ENCODE results near the gene HIPK2. TPM values are rescaled to one million over a fixed set of nuclear protein-coding genes. Genes with fewer than 3 reads are reported as not detected.

HIPK2 gene
- total RNA-seq, 1 experiment from 2014 or later, result 35.2 TPM

GRCh38 chr7:139586286-139586685, 191.5 kb downstream of the HIPK2 start:
- CTCF ChIA-PET, result no interaction called here
- intact Hi-C loops (cut with micrococcal nuclease; ENCODE audit: unreplicated experiment), result no loop called here
- POLR2A ChIA-PET (ENCODE audit: unreplicated experiment), result no interaction called here

DNA sequence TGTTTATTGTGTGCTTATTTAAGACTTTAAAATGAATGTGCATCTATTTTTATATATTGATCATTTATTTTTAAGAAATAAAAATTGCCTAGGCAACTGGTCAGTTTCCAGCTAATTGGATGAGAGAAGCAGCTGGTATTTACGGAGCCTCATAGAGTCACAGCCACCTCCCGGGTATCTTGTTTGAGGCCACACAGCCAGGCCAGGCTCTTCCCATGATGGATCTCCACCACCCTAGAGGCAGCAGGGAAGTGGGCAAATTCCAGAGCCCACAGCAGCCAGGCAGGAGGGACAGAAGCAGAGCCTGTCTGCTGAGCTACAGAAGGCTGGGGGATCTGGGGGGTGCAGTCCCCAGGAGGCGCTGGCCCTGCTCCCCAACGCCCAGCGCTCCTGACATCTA, 192.8 kb downstream of the HIPK2 start:
- no peaks in the 10 kb centered on the region for H3K9me2 ChIP-seq (ENCODE audit: insufficient read depth)
- CTCF ChIA-PET, result no interaction called here
- H3K4me3 ChIP-seq, result no peak overlapping the region
- no peak overlapping the region for H3K27ac ChIP-seq
- H3K27me3 ChIP-seq (ENCODE audit: insufficient read depth, low read depth), result no peaks in the 10 kb centered on the region
- no peaks in the 10 kb centered on the region for H3K4me1 ChIP-seq (replicated peaks; ENCODE audit: insufficient read depth)
- H3K36me3 ChIP-seq (ENCODE audit: low read depth), result no peaks in the 10 kb centered on the region
- POLR2A ChIA-PET (ENCODE audit: unreplicated experiment), result no interaction called here
- no peak overlapping the region for H2AFZ ChIP-seq
- H3F3A ChIP-seq (ENCODE audit: insufficient read depth, low read depth), result no peaks in the 10 kb centered on the region
- H4K20me1 ChIP-seq (ENCODE audit: insufficient read depth), result no peaks in the 10 kb centered on the region
- TF ChIP-seq EZH2 (IDR thresholded peaks at IDR 0.05; ENCODE audit: low read depth), result no peak
- TF ChIP-seq, protein P1, sequence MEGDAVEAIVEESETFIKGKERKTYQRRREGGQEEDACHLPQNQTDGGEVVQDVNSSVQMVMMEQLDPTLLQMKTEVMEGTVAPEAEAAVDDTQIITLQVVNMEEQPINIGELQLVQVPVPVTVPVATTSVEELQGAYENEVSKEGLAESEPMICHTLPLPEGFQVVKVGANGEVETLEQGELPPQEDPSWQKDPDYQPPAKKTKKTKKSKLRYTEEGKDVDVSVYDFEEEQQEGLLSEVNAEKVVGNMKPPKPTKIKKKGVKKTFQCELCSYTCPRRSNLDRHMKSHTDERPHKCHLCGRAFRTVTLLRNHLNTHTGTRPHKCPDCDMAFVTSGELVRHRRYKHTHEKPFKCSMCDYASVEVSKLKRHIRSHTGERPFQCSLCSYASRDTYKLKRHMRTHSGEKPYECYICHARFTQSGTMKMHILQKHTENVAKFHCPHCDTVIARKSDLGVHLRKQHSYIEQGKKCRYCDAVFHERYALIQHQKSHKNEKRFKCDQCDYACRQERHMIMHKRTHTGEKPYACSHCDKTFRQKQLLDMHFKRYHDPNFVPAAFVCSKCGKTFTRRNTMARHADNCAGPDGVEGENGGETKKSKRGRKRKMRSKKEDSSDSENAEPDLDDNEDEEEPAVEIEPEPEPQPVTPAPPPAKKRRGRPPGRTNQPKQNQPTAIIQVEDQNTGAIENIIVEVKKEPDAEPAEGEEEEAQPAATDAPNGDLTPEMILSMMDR (conservative IDR thresholded peaks at IDR 0.05), result no peak
- intact Hi-C loops (cut with micrococcal nuclease; ENCODE audit: unreplicated experiment), result no loop called here
- H3K9me3 ChIP-seq (ENCODE audit: insufficient read depth, low read depth), result no peaks in the 10 kb centered on the region
- H3K79me2 ChIP-seq (ENCODE audit: low read depth), result no peaks in the 10 kb centered on the region
- no peak for DNase-seq
- no peak overlapping the region for H3K4me2 ChIP-seq
- no TSS peak for BruUV-seq (replicated peaks)

More at GRCh38 chr7:139586286-139586685, 191.5 kb downstream of the HIPK2 start:
- Histone ChIP-seq H3K4me3 (no peak overlapping the region), H3K4me1 (replicated peaks; ENCODE audit: insufficient read depth) (no peaks in the 10 kb centered on the region), H4K20me1 (ENCODE audit: insufficient read depth) (no peaks in the 10 kb centered on the region), H2AFZ (no peak overlapping the region), H3K27ac (no peak overlapping the region), H3F3A (ENCODE audit: insufficient read depth, low read depth) (no peaks in the 10 kb centered on the region), H3K9me3 (ENCODE audit: insufficient read depth, low read depth) (no peaks in the 10 kb centered on the region), H3K4me2 (no peak overlapping the region), H3K9me2 (ENCODE audit: insufficient read depth) (no peaks in the 10 kb centered on the region), H3K79me2 (ENCODE audit: low read depth) (no peaks in the 10 kb centered on the region), H3K27me3 (ENCODE audit: insufficient read depth, low read depth) (no peaks in the 10 kb centered on the region), H3K36me3 (ENCODE audit: low read depth) (no peaks in the 10 kb centered on the region)
- DNase-seq, result no peak
- TF ChIP-seq EZH2 (IDR thresholded peaks at IDR 0.05; ENCODE audit: low read depth), result no peak
- TF ChIP-seq, protein P1 (conservative IDR thresholded peaks at IDR 0.05), result no peak
- BruUV-seq (replicated peaks), result no TSS peak

DNA sequence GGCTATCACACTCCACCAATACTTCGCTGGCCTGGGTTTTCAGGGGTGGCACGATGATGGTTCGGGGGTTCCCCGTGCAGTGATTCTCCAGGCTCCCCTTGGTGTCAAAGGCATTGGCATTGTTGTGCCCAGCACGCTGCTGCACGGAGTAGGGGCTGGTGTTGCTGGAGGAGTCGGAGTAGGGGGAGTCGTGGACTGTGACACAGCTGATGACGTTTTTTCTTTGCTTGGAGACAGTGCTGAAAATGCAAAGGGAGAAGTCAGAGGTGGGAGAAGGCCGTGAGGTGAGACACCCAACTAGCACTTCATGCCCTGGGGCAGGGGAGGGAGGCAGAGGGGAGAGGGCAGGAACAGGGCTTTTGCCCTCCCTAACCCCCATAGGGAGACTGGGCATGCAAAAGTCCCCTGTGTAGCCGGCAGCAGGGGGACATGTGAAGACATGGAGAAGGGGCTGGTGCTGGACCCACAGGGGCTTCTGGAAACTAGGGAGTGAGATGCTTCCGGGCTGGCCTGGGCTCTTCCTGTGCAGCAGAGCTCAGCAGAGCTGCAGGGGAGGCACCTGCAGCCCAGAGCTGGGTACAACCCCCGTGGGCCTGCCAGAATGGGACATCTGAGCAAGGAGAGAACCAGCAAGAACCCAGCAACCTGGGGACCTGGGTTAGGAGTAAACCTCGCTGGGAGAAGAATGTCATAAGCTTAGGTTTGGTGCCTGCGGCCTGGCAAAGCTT, 193.8 kb downstream of the HIPK2 start:
- Histone ChIP-seq H3K27ac (no peak overlapping the region), H3K4me2 (no peak overlapping the region), H3K36me3 (ENCODE audit: low read depth) (no peaks in the 10 kb centered on the region), H4K20me1 (ENCODE audit: insufficient read depth) (no peaks in the 10 kb centered on the region), H3K4me3 (no peak overlapping the region), H3K4me1 (replicated peaks; ENCODE audit: insufficient read depth) (no peaks in the 10 kb centered on the region), H2AFZ (no peak overlapping the region), H3K27me3 (ENCODE audit: insufficient read depth, low read depth) (no peaks in the 10 kb centered on the region), H3K79me2 (ENCODE audit: low read depth) (no peaks in the 10 kb centered on the region), H3K9me2 (ENCODE audit: insufficient read depth) (no peaks in the 10 kb centered on the region), H3K9me3 (ENCODE audit: insufficient read depth, low read depth) (no peaks in the 10 kb centered on the region), H3F3A (ENCODE audit: insufficient read depth, low read depth) (no peaks in the 10 kb centered on the region)
- POLR2A ChIA-PET (ENCODE audit: unreplicated experiment), result no interaction called here
- TF ChIP-seq, protein P1 (conservative IDR thresholded peaks at IDR 0.05), result no peak
- no peak for TF ChIP-seq EZH2 (IDR thresholded peaks at IDR 0.05; ENCODE audit: low read depth)
- BruUV-seq (replicated peaks), result no TSS peak
- intact Hi-C loops (cut with micrococcal nuclease; ENCODE audit: unreplicated experiment), result no loop called here
- no peak for DNase-seq
- CTCF ChIA-PET, result no interaction called here
